Effector memory CD8-positive, alpha-beta T cell (primary cell): ENCODE measurements around the gene CACNA1C.

Source experiments
- ATAC-seq: fragments of 150-1000 bp; cut with Tn5 transposase; replicated peaks from 2 replicates; pipeline ENCODE4 v1.10.0; 2021; ENCODE audit warnings: mild to moderate bottlenecking, moderate library complexity
- DNase-seq, 3 experiments: peaks; one replicate each; pipeline ENCODE4 v3.0.0; 2021
- H3K27ac Mint-ChIP-seq, 2 donors: one replicate each; pipeline ENCODE4 v1.8.0; 2022; ENCODE audit warnings: mild to moderate bottlenecking in 2 of 2, mixed read lengths in 2 of 2, moderate library complexity in 2 of 2
- H3K27me3 Mint-ChIP-seq, 2 donors: one replicate each; pipeline ENCODE4 v1.8.0; 2022; ENCODE audit warnings: mixed read lengths in 2 of 2
- H3K36me3 Mint-ChIP-seq: one replicate; pipeline ENCODE4 v1.8.0; 2022; ENCODE audit warnings: mild to moderate bottlenecking, moderate library complexity, mixed read lengths; ENCODE audit not compliant: insufficient read depth
- H3K4me1 Mint-ChIP-seq, 2 donors: one replicate each; pipeline ENCODE4 v1.8.0; 2022; ENCODE audit warnings: low read depth in 2 of 2, mixed read lengths in 2 of 2
- H3K4me3 Mint-ChIP-seq, 2 donors: one replicate each; pipeline ENCODE4 v1.8.0; 2022; ENCODE audit warnings: mild to moderate bottlenecking in 2 of 2, mixed read lengths in 2 of 2, moderate library complexity in 2 of 2
- H3K9me3 Mint-ChIP-seq, 2 donors: one replicate each; pipeline ENCODE4 v1.8.0; 2022; ENCODE audit warnings: mixed read lengths in 2 of 2
- total RNA-seq, 9 experiments: gene quantifications; one replicate each; lab custom pipeline; 2026; lab: John Stamatoyannopoulos, UW

CACNA1C gene
- 0.12 to 4.4 (median 0.34) reads per million in 9 experiments for total RNA-seq

- ATAC-seq (peak; percentile 91), DNase-seq (peak in 2 of 3 experiments; percentile 23 to 30)
- no peaks in the 10 kb centered on the region for H3K36me3 Mint-ChIP-seq
- H3K27me3 Mint-ChIP-seq, result peaks cover 76 to 80% of the 10 kb centered on the region in 2 donors
- no peaks in the 10 kb centered on the region for H3K9me3 Mint-ChIP-seq
- H3K4me1 Mint-ChIP-seq, result peaks cover 4 to 13% of the 10 kb centered on the region in 2 donors
- H3K27ac Mint-ChIP-seq, result peak within 1 kb of the TSS in 1 of 2 donors; percentile 26
- peak within 1 kb of the TSS; percentile 71 to 74 for H3K4me3 Mint-ChIP-seq
Observed at GRCh38 chr12:2052826-2053678, at the start of gene CACNA1C. TSS of gene CACNA1C (plus strand) at chr12:2052987. CDS start at chr12:2053563, 576 bp downstream.

DNA sequence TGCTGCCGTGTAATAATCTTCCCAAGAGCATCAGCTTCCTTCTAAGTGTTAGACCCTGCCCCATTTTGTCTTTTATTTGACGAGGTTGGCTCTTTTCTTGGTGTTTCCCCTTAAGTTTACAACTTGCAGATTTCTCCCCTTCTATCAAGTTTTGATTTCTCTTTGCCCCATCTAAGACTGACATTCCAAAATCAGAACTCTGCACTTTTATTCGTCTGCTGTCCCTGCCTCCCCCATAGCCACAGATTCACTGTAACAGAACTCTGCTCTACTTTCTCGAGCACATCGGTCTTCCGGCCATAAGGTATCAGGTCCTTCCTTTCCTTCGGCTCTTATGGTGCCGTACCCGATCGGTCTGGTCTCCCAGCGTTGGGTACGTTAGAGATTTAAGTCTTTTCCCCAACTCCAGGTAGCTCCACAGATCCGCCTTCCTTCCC is 49.1 kb upstream of the CACNA1C start:
- DNase-seq, result peak in 1 of 3 experiments; percentile 4
- Mint-ChIP-seq H3K4me3 (peak overlapping the region; percentile 99), H3K27me3 (no peaks in the 10 kb centered on the region)

GRCh38 chr12:2004113-2004929 is 48.5 kb upstream of the CACNA1C start, which contains the start of gene DCP1B:
TSS of gene DCP1B (minus strand) at chr12:2004457. CDS start at chr12:2004431, 26 bp downstream.
- peak within 1 kb of the TSS; percentile 99 to 100 for H3K27ac Mint-ChIP-seq
- peaks cover 26 to 30% of the 10 kb centered on the region in 2 donors for H3K4me1 Mint-ChIP-seq
- H3K4me3 Mint-ChIP-seq, result peak within 1 kb of the TSS; percentile 99
- H3K27me3 Mint-ChIP-seq, result no peaks in the 10 kb centered on the region
- no peaks in the 10 kb centered on the region for H3K9me3 Mint-ChIP-seq
- DNase-seq (peak; percentile 87 to 90 (median 89)), ATAC-seq (peak; percentile 99)
- H3K36me3 Mint-ChIP-seq, result peaks cover 14% of the 10 kb centered on the region

More for the DNA sequence above, 49.1 kb upstream of the CACNA1C start:
- H3K4me1 Mint-ChIP-seq, result peaks cover 26 to 30% of the 10 kb centered on the region in 2 donors
- ATAC-seq, result peak; percentile 40
- no peaks in the 10 kb centered on the region for H3K9me3 Mint-ChIP-seq
- peak overlapping the region; percentile 99 to 100 for H3K27ac Mint-ChIP-seq
- H3K36me3 Mint-ChIP-seq, result peaks cover 14% of the 10 kb centered on the region

- Mint-ChIP-seq H3K36me3 (peaks cover 12% of the 10 kb centered on the region), H3K4me3 (no peak overlapping the region), H3K4me1 (peaks cover 9 to 10% of the 10 kb centered on the region in 2 donors), H3K9me3 (no peaks in the 10 kb centered on the region), H3K27ac (peak overlapping the region in 1 of 2 donors; percentile 16), H3K27me3 (no peaks in the 10 kb centered on the region)
- DNase-seq (no peak), ATAC-seq (no peak)
Observed at GRCh38 chr12:2008677-2009076, 44.1 kb upstream of the CACNA1C start.

GRCh38 chr12:2009623-2010022 is 43.2 kb upstream of the CACNA1C start:
- H3K27me3 Mint-ChIP-seq, result no peaks in the 10 kb centered on the region
- ATAC-seq (no peak), DNase-seq (no peak)
- H3K4me1 Mint-ChIP-seq, result peaks cover under 1% of the 10 kb centered on the region in 2 donors
- H3K36me3 Mint-ChIP-seq, result peaks cover 2% of the 10 kb centered on the region
- H3K27ac Mint-ChIP-seq, result no peak overlapping the region
- H3K9me3 Mint-ChIP-seq, result no peaks in the 10 kb centered on the region
- no peak overlapping the region for H3K4me3 Mint-ChIP-seq

DNA sequence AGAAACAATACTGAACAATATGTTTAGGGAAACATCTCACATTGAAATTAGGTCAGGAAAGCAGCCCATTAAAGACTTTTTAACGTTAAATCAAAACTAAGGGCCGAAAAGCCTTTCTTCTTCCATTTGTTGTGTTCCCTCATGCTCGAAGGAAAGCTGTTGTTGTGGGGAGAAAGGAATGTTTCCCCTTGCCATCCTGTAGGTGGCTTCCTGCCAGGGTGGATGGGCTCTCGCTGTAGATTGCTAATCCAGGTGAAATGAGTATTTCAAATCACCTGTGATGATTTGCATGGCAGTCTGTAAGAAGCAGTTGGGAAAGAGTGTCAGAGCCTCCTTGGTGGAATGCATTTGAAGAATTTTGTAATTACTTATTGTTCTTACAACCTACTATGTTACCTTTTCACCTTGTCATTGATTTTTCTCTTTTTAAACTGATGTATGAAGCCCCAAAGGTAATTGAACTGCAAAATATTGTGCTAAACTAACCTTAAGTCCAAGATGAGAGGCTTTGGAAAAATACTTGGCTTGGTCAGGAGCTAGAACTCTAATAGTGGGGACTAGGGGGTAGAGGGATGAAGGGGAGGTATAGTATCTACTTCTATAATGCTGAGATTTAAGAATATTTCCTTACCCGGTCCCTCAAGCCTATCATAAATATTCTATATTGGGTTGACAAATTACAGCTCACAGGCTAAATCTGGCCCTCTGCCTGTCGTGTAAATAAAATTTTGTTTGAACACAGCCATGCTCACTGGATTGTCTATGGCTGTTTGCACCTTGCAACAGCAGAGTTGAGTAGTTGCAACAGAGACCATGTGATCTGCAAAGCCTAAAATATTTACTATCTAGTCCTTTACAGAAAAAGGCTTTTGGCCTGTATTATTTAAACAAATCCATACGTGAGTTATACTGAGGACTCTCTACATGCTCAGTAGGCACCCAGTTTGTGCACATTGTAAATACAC is 40.9 kb upstream of the CACNA1C start:
- DNase-seq, result no peak
- no peak for ATAC-seq
- Mint-ChIP-seq H3K27ac (no peak overlapping the region), H3K9me3 (no peaks in the 10 kb centered on the region), H3K36me3 (no peaks in the 10 kb centered on the region), H3K4me1 (no peaks in the 10 kb centered on the region), H3K4me3 (no peak overlapping the region), H3K27me3 (peaks cover 0 to 2% of the 10 kb centered on the region in 2 donors)

GRCh38 chr12:2013086-2013485 is 39.7 kb upstream of the CACNA1C start:
- Mint-ChIP-seq H3K9me3 (no peaks in the 10 kb centered on the region), H3K27ac (no peak overlapping the region), H3K36me3 (no peaks in the 10 kb centered on the region), H3K27me3 (peaks cover 6 to 14% of the 10 kb centered on the region in 2 donors), H3K4me3 (no peak overlapping the region), H3K4me1 (no peaks in the 10 kb centered on the region)
- no peak for DNase-seq
- no peak for ATAC-seq

DNA sequence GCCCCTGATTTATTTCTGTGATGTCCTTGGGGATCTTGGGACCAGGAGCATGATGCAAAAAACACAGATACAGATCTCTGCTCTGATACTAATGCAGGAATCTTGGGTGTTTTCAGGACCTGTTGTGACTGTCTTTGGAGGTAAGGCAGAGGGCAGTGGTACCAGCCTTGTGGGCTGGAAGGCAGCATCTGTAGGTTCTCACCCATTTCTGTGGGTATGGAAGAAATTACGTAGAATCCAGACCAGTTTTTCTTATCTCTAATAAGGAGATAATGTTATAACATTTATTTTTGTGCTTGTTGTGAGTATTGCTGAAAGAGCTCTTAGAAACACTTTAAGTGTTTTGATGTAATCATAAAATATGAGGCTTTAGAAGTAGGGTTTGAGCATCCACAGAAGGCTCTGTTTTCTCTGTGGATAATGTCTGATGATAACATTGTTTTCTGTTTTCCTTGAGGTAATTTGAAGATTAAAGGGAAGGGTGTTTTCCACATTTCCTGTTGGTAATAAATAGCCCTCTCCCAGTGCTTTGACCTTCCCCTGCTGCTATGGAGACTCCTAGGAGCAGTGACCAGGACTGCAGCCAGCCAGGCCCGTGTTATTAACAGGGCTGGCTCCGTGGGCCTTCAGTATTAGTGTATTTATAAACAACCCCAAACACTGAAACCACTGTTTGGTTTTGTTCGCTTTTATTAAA is 39.1 kb upstream of the CACNA1C start:
- Mint-ChIP-seq H3K27me3 (peaks cover 10 to 20% of the 10 kb centered on the region in 2 donors), H3K36me3 (no peaks in the 10 kb centered on the region), H3K4me3 (no peak overlapping the region), H3K4me1 (no peaks in the 10 kb centered on the region), H3K27ac (no peak overlapping the region), H3K9me3 (no peaks in the 10 kb centered on the region)
- ATAC-seq, result no peak
- DNase-seq, result no peak

GRCh38 chr12:2014231-2014630 is 38.6 kb upstream of the CACNA1C start:
- no peaks in the 10 kb centered on the region for H3K36me3 Mint-ChIP-seq
- peaks cover 14 to 25% of the 10 kb centered on the region in 2 donors for H3K27me3 Mint-ChIP-seq
- no peak overlapping the region for H3K4me3 Mint-ChIP-seq
- ATAC-seq (no peak), DNase-seq (no peak)
- no peaks in the 10 kb centered on the region for H3K9me3 Mint-ChIP-seq
- no peaks in the 10 kb centered on the region for H3K4me1 Mint-ChIP-seq
- no peak overlapping the region for H3K27ac Mint-ChIP-seq

DNA sequence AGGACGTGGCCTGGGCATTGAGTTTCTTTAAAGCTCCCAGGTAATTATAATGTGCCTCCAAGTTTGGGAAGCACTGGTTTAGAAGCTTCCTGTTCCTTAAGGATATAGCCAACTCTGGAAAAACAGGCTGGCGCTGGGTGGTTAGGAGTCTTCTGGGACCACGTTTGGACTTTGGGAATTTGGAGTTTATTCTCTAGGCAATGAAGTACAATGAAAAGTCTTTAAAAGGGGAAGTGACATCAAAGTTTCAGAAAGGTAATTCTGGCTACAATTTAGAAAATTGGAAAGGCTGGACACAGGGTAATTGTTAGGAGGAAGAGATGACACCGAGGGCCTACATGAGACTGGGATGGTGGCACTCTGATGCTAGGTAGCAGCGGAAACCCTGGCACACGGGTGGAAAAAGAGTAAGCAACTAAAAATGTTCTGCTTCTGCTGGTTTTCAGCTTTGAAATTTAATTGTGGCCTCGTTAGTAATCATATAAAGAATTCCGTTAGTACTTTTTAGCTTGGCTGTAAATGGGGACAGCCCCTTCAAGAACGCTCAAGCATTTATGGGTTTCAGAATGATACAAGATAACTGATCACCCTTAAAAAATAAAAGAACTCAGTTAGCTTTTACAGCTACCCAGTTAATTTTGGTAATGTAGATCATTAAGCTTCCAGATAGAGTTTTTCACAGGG is 35.8 kb upstream of the CACNA1C start:
- Mint-ChIP-seq H3K36me3 (no peaks in the 10 kb centered on the region), H3K27ac (peak overlapping the region in 1 of 2 donors; percentile 17), H3K9me3 (no peaks in the 10 kb centered on the region), H3K4me1 (no peaks in the 10 kb centered on the region), H3K27me3 (peaks cover 27 to 34% of the 10 kb centered on the region in 2 donors), H3K4me3 (no peak overlapping the region)
- DNase-seq (no peak), ATAC-seq (no peak)

DNA sequence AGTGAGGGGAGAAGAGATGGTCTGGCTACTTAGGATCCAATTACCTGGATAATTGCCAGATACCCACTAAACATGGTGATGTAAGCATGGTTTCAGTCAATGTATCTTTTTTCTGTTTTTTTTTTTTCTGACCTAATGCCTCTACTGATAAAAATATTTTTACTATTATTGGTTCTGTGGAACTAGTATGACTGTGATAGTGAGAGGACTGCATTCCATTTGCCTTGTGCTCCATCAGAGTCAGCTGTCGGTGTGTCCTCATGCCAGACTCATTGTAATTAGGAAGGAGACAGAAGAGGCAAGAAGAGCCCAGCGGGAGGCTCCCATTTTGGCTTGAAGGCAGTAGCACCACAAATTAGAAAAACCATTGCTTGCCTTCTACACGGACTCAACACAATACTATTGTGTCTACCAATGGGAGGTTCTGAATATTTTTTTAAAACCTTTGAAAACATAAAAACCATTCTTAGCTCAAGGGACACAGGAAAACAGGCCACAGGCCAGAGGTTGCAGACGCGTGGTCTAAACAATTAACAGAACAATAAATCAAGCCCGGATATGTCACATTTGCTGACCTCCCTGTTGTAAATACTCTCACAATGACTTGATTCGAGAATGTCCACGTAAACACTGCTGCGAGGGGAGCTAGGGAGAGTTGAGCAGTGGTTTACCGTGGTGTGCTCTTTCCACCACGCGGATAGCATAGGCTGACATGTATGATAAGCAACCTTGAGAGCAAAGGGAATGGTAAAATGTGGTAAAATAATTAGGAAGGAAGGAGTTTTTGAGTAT is 35.0 kb upstream of the CACNA1C start:
- peaks cover 27 to 34% of the 10 kb centered on the region in 2 donors for H3K27me3 Mint-ChIP-seq
- no peaks in the 10 kb centered on the region for H3K9me3 Mint-ChIP-seq
- peak overlapping the region in 1 of 2 donors; percentile 17 for H3K27ac Mint-ChIP-seq
- no peak for DNase-seq
- H3K4me1 Mint-ChIP-seq, result no peaks in the 10 kb centered on the region
- ATAC-seq, result no peak
- no peak overlapping the region for H3K4me3 Mint-ChIP-seq
- no peaks in the 10 kb centered on the region for H3K36me3 Mint-ChIP-seq
